HPDE6-E6E7 (cell line): ENCODE data around the gene KAZN.
A peak's percentile ranks its signal among the peaks of the same experiment; 100 is the strongest.

Experiments
- DNase-seq: peaks from one replicate; pipeline ENCODE4 v3.0.0; 2011; ENCODE audit warnings: missing footprints; ENCODE audit errors: extremely low spot score

KAZN gene

GRCh38 chr1:15157524-15158399 lies 559.3 kb downstream of the KAZN start:
- no peak for DNase-seq

DNA sequence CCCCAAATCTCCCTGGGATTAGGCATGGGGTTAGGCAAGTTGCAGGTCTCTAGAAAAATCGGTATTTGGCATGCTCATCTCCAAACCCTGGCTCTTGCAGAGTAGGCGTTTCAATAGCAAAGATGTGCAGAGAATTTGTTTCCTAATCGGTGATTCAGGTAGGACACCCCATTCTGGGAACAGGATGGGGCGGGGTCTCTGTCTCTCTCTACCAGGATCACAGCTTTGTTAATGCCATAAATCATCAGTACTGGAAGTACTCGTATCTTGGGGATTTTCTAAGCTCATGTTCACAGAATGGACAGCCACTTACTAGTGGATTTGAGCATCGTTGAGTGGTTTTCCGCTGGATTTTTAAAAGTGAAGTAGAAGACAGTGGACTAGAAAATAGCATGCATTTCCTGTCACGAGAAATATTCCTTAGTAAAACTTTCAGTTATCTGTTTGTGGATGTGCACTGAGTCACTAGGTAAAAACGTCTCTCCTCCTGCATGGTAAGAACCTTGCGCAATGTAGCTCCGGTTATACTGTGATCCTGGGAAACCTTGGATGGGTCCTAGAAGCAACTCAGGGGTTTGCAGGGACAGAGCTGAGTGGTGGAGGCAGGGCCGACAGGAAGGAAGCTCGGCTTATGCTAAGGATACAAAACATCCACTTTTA lies 560.2 kb downstream of the KAZN start:
- peak; percentile 33 for DNase-seq

- DNase-seq, result no peak
These were observed 560.7 kb downstream of the KAZN start for GRCh38 chr1:15159166-15159555.

- no peak for DNase-seq
These were observed 562.1 kb downstream of the KAZN start for GRCh38 chr1:15160626-15161025.

DNA sequence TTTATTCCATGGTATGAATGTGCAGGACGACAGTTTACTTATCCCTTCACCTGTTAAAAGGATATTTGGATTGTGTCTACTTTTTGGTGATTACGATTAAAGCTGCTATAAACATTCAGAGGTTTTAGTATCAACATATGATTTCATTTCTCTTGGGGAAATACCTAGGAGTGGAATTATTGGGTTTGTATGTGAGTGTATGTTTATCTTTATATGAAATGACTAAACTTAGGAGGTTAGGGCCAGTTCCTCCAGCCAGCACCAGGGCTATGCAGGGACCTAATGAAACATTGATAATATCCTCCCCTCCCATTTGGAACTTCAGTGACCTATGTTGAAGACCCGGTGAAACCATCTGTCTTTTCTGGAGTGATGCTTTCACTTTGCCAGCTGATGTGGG lies 568.9 kb downstream of the KAZN start:
- DNase-seq, result no peak
